GM08714 (cell line): ENCODE results near the gene LMF2.

Experiments used
- H3K4me3 ChIP-seq: fragments of 200-500 bp; sonication (Bioruptor generic); 2 replicates; pipeline ENCODE4 v1.5.1; 2014; ENCODE audit warnings: mild to moderate bottlenecking, low read length, inconsistent platforms
- ZNF274 ChIP-seq: IDR thresholded peaks from 2 replicates; pipeline ENCODE4 v1.6.1; 2012; ENCODE audit warnings: mild to moderate bottlenecking, low read depth, low read length

LMF2 gene

GRCh38 chr22:50477923-50478322 is 29.6 kb downstream of the LMF2 start:
- H3K4me3 ChIP-seq, result no peak overlapping the region
- TF ChIP-seq ZNF274, result no peak

GRCh38 chr22:50476868-50477267 is 30.6 kb downstream of the LMF2 start:
- TF ChIP-seq ZNF274, result no peak
- no peak overlapping the region for H3K4me3 ChIP-seq

GRCh38 chr22:50475652-50476002 is 31.9 kb downstream of the LMF2 start:
- H3K4me3 ChIP-seq, result no peak overlapping the region
- no peak for TF ChIP-seq ZNF274

- TF ChIP-seq ZNF274, result no peak
Observed at GRCh38 chr22:50474710-50475651, 32.5 kb downstream of the LMF2 start, which contains the start of gene SBF1. Gene SBF1 (minus strand): TSS chr22:50475035. CDS start chr22:50474840, 195 bp downstream.

GRCh38 chr22:50473855-50474671 is 33.4 kb downstream of the LMF2 start:
- peak overlapping the region; percentile 75 for H3K4me3 ChIP-seq
- TF ChIP-seq ZNF274, result no peak

More at GRCh38 chr22:50474710-50475651, 32.5 kb downstream of the LMF2 start, which contains the start of gene SBF1:
- peak within 1 kb of the TSS; percentile 75 for H3K4me3 ChIP-seq

GRCh38 chr22:50473088-50473487 is 34.4 kb downstream of the LMF2 start:
- H3K4me3 ChIP-seq, result peak overlapping the region; percentile 75; the same call in 1 of the 2 replicates

GRCh38 chr22:50471962-50472361 is 35.5 kb downstream of the LMF2 start:
- H3K4me3 ChIP-seq, result no peak overlapping the region

More at GRCh38 chr22:50473088-50473487, 34.4 kb downstream of the LMF2 start:
- TF ChIP-seq ZNF274, result no peak

GRCh38 chr22:50471197-50471847 is 36.2 kb downstream of the LMF2 start:
- no peak overlapping the region; the same call in 1 of the 2 replicates for H3K4me3 ChIP-seq
- TF ChIP-seq ZNF274, result no peak

More at GRCh38 chr22:50471962-50472361, 35.5 kb downstream of the LMF2 start:
- no peak for TF ChIP-seq ZNF274

- peak overlapping the region; percentile 8; the same call in 1 of the 2 replicates for H3K4me3 ChIP-seq
Observed at GRCh38 chr22:50470491-50470890, 37.0 kb downstream of the LMF2 start.

GRCh38 chr22:50469377-50470305 is 37.9 kb downstream of the LMF2 start:
- peak overlapping the region; percentile 34; the same call in 1 of the 2 replicates for H3K4me3 ChIP-seq
- no peak for TF ChIP-seq ZNF274

More at GRCh38 chr22:50470491-50470890, 37.0 kb downstream of the LMF2 start:
- TF ChIP-seq ZNF274, result no peak

- no peak for TF ChIP-seq ZNF274
- peak overlapping the region; percentile 34; the same call in 1 of the 2 replicates for H3K4me3 ChIP-seq
Observed at GRCh38 chr22:50468626-50469025, 38.9 kb downstream of the LMF2 start.

- no peak for TF ChIP-seq ZNF274
- no peak overlapping the region; the same call in 1 of the 2 replicates for H3K4me3 ChIP-seq
Observed at GRCh38 chr22:50467773-50468440, 39.6 kb downstream of the LMF2 start.
